T-helper 17 cell (primary cell): ENCODE measurements around the gene RNGTT. TPM values are rescaled to one million over a fixed set of nuclear protein-coding genes. Genes with fewer than 3 reads are reported as not detected.

Experiments used
- ATAC-seq: fragments of 150-1000 bp; cut with Tn5 transposase; 2 replicates; pipeline ENCODE4 v1.10.0; 2021; ENCODE audit warnings: mild to moderate bottlenecking, moderate library complexity
- DNase-seq, 3 donors: peaks; one replicate each; pipeline versions ENCODE4 v3.0.0 to v3.0.0-alpha.2; 2020 to 2021
- H3K9me3 ChIP-seq: one replicate; pipeline ENCODE4 v1.7.0; 2013; ENCODE audit warnings: low read length, mild to moderate bottlenecking; ENCODE audit not compliant: control insufficient read depth, poor library complexity, severe bottlenecking
- H3K27ac Mint-ChIP-seq: one replicate; pipeline ENCODE4 v1.8.0; 2022; ENCODE audit warnings: mild to moderate bottlenecking, moderate library complexity, mixed read lengths
- H3K27me3 Mint-ChIP-seq: one replicate; pipeline ENCODE4 v1.8.0; 2022; ENCODE audit warnings: mixed read lengths
- H3K36me3 Mint-ChIP-seq: one replicate; pipeline ENCODE4 v1.8.0; 2022; ENCODE audit warnings: low read depth, mixed read lengths
- H3K4me1 Mint-ChIP-seq: one replicate; pipeline ENCODE4 v1.8.0; 2022; ENCODE audit warnings: mild to moderate bottlenecking, mixed read lengths
- H3K4me3 Mint-ChIP-seq: one replicate; pipeline ENCODE4 v1.8.0; 2022; ENCODE audit warnings: mild to moderate bottlenecking, moderate library complexity, mixed read lengths
- total RNA-seq, 4 donors: library from RNA in 2 of 4; stranded (reverse) in 2 of 4; gene quantifications; one replicate each; pipeline ENCODE4 v1.2.3 and lab custom pipeline; 2022 to 2026

The RNGTT gene
- total RNA-seq, 2 donors from 2014 or later, result 17.6 to 23.0 TPM

DNA sequence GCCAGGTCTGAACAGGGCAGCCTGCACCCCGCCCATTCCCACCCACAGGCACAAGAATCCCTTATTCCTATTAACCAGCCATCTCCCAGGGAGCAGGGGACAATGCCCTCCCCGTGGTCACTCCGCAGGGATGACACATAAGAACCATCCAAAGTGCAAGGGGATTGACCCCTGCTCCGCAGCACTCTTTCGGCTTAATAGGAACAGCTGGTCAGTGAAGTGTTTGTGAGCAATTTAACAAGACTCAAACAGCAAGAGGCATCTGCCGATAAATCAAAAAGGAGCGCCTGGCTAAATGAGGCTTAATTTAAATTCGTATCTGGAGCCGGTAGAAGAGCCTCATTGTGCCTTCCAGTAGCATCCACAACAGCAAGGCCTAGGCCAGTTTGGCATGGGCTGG, 389.4 kb downstream of the RNGTT start:
- Mint-ChIP-seq H3K4me1 (no peaks in the 10 kb centered on the region), H3K36me3 (no peaks in the 10 kb centered on the region), H3K27me3 (no peaks in the 10 kb centered on the region), H3K4me3 (no peak overlapping the region), H3K27ac (no peak overlapping the region)
- no peaks in the 10 kb centered on the region for H3K9me3 ChIP-seq
- DNase-seq (no peak), ATAC-seq (no peak)

GRCh38 chr6:88573561-88573960, 389.9 kb downstream of the RNGTT start:
- ATAC-seq (no peak), DNase-seq (no peak)
- Mint-ChIP-seq H3K36me3 (no peaks in the 10 kb centered on the region), H3K27me3 (no peaks in the 10 kb centered on the region), H3K27ac (no peak overlapping the region), H3K4me3 (no peak overlapping the region), H3K4me1 (no peaks in the 10 kb centered on the region)
- H3K9me3 ChIP-seq, result no peaks in the 10 kb centered on the region

GRCh38 chr6:88572449-88573139, 390.8 kb downstream of the RNGTT start:
- no peak for DNase-seq

DNA sequence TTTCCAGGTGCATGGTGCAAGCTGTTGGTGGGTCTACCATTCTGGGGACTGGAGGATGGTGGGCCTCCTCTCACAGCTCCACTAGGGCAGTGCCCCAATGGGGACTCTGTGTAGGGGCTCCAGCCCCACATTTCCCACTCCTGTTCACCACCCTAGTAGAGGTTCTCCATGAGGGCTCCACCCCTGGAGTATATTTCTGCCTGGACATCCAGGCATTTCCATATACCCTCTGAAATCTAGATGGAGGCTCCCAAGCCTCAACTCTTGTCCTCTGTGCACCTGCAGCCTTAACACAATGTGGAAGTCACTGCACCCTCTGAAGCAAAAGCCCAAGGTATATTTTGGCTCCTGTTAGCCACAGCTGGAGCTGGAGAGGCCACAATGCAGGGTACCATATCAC, 393.5 kb downstream of the RNGTT start:
- ATAC-seq, result no peak
- Mint-ChIP-seq H3K27me3 (no peaks in the 10 kb centered on the region), H3K36me3 (peaks cover 2% of the 10 kb centered on the region), H3K27ac (no peak overlapping the region), H3K4me3 (no peak overlapping the region), H3K4me1 (no peaks in the 10 kb centered on the region)
- no peaks in the 10 kb centered on the region for H3K9me3 ChIP-seq
- DNase-seq, result no peak

More at GRCh38 chr6:88572449-88573139, 390.8 kb downstream of the RNGTT start:
- no peaks in the 10 kb centered on the region for H3K9me3 ChIP-seq
- Mint-ChIP-seq H3K4me3 (no peak overlapping the region), H3K36me3 (peaks cover 2% of the 10 kb centered on the region), H3K27me3 (no peaks in the 10 kb centered on the region), H3K4me1 (no peaks in the 10 kb centered on the region), H3K27ac (no peak overlapping the region)
- ATAC-seq, result no peak

- Mint-ChIP-seq H3K4me3 (no peak overlapping the region), H3K27me3 (no peaks in the 10 kb centered on the region), H3K36me3 (peaks cover 2% of the 10 kb centered on the region), H3K4me1 (no peaks in the 10 kb centered on the region), H3K27ac (no peak overlapping the region)
- DNase-seq (no peak), ATAC-seq (no peak)
- H3K9me3 ChIP-seq, result no peaks in the 10 kb centered on the region
Measured at GRCh38 chr6:88567696-88568095, 395.7 kb downstream of the RNGTT start.

- DNase-seq, result no peak
- Mint-ChIP-seq H3K36me3 (peaks cover 2% of the 10 kb centered on the region), H3K27ac (no peak overlapping the region), H3K27me3 (no peaks in the 10 kb centered on the region), H3K4me3 (no peak overlapping the region), H3K4me1 (no peaks in the 10 kb centered on the region)
- no peaks in the 10 kb centered on the region for H3K9me3 ChIP-seq
- ATAC-seq, result no peak
Measured at GRCh38 chr6:88566746-88567534, 396.5 kb downstream of the RNGTT start.

- DNase-seq, result no peak
- ATAC-seq, result no peak
- Mint-ChIP-seq H3K27me3 (no peaks in the 10 kb centered on the region), H3K27ac (no peak overlapping the region), H3K4me3 (no peak overlapping the region), H3K4me1 (peaks cover 3% of the 10 kb centered on the region), H3K36me3 (peaks cover 2% of the 10 kb centered on the region)
- no peaks in the 10 kb centered on the region for H3K9me3 ChIP-seq
Measured at GRCh38 chr6:88565836-88566235, 397.6 kb downstream of the RNGTT start.

DNA sequence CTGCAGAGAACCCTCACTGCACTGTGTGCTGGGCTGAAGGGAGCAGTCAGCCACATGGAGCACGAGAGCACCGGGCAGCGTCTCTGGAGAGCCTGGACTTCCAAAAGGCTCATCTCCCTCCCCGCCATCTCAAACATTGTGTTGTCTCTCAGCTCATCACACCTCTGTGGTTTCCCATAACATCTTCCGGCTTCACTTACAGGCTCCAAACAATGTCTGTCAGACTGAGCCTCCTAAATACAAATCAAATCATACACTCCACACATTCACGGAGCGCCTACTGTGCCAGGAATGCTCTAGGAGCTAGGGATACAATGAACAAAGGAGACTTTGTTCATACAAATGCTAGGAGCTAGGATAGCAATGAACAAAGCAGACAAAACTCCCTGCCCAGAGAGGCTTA, 398.0 kb downstream of the RNGTT start:
- H3K9me3 ChIP-seq, result no peaks in the 10 kb centered on the region
- Mint-ChIP-seq H3K36me3 (peaks cover 2% of the 10 kb centered on the region), H3K4me3 (no peak overlapping the region), H3K27ac (no peak overlapping the region), H3K27me3 (no peaks in the 10 kb centered on the region), H3K4me1 (peaks cover 3% of the 10 kb centered on the region)
- no peak for ATAC-seq
- no peak for DNase-seq

DNA sequence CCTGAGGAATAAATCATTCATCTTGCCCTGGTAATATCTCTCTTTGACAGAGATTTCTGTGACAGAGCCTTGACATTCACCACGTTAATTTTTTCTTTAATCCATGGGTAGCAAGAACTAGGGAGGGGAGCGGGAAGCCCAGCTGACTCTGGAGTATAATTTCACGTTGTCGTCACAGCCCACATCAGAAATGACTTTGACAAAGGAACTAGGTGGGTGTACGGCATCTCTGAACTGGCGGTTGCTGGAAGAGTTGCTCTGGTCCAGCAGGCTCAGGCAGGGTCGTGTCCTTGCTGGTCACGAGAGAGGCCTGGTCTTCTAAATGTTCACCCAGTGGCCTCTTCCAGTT, 400.2 kb downstream of the RNGTT start:
- ATAC-seq (no peak), DNase-seq (no peak)
- no peaks in the 10 kb centered on the region for H3K9me3 ChIP-seq
- no peaks in the 10 kb centered on the region for H3K27me3 Mint-ChIP-seq
- H3K27ac Mint-ChIP-seq, result peak overlapping the region; percentile 32
- peaks cover 3% of the 10 kb centered on the region for H3K4me1 Mint-ChIP-seq
- H3K4me3 Mint-ChIP-seq, result no peak overlapping the region
- peaks cover 2% of the 10 kb centered on the region for H3K36me3 Mint-ChIP-seq

- DNase-seq (no peak), ATAC-seq (no peak)
- H3K27me3 Mint-ChIP-seq, result no peaks in the 10 kb centered on the region
- H3K36me3 Mint-ChIP-seq, result no peaks in the 10 kb centered on the region
- H3K4me1 Mint-ChIP-seq, result peaks cover 3% of the 10 kb centered on the region
- peak overlapping the region; percentile 32 for H3K27ac Mint-ChIP-seq
- no peaks in the 10 kb centered on the region for H3K9me3 ChIP-seq
- H3K4me3 Mint-ChIP-seq, result no peak overlapping the region
Measured at GRCh38 chr6:88562353-88563276, 400.8 kb downstream of the RNGTT start.

DNA sequence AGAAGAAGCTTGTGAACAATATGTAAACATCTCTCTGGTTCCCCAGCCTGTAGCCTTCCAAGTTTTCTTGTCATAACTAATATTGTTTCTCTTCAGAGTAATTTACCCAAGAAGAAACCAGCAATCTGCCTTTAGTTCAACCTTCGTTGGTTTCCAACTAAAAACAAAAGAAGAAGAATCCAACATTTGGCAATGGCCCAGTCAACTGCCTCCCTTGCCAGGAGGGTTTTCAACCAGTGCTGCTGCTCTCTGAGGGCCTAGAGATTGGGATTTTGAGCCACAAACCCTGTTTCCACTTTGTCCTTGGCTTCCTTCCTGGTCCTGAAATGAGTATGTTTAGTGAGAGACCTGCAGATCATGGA, 401.5 kb downstream of the RNGTT start:
- DNase-seq, result no peak
- no peaks in the 10 kb centered on the region for H3K9me3 ChIP-seq
- H3K27ac Mint-ChIP-seq, result no peak overlapping the region
- no peaks in the 10 kb centered on the region for H3K36me3 Mint-ChIP-seq
- no peak for ATAC-seq
- no peaks in the 10 kb centered on the region for H3K27me3 Mint-ChIP-seq
- H3K4me1 Mint-ChIP-seq, result peaks cover 3% of the 10 kb centered on the region
- H3K4me3 Mint-ChIP-seq, result no peak overlapping the region

DNA sequence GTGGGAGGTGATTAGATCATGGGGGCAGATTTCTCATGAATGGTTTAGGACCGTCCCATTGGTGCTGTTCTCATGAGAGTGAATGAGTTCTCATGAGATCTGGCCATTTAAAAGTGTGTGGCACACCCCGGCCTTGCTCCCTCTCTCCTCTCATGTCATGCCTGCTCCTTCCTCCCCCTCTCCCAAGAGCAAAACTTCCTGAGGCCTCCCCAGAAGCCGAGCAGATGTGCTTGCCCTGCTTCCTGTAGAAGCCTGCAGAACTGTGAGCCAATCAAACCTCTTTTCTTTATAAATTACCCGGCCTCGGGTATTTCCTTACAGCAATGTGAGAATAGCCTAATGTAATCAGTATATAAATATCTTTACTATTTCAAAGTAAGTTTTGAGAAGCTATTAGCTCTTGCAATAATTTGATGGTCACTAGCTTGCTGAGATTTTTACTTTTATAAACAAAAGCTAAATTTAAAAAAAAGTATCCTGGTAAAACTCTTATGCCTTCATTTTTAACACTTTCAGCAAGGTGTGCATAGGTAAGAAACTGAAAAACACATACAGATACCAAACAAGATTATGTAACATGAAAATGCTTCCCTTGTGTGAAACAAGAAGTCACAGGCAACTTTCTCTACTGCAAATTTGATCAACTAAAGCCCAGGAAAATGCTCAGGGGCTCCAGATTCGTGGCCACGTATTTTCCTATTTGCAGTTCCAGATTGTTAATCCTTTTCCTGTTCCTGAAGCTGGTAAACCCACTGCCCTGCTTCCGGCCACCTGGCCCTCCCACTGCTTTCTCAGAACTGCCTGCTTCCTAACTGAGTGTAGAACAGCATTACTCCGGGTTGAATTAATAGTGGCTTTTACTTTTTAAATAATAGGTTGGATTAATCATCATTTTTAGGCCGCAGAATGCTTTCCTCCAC, 402.1 kb downstream of the RNGTT start:
- Mint-ChIP-seq H3K4me3 (no peak overlapping the region), H3K27me3 (no peaks in the 10 kb centered on the region), H3K4me1 (peaks cover 3% of the 10 kb centered on the region), H3K36me3 (no peaks in the 10 kb centered on the region), H3K27ac (no peak overlapping the region)
- no peaks in the 10 kb centered on the region for H3K9me3 ChIP-seq
- DNase-seq (no peak), ATAC-seq (no peak)
